Upper lobe of left lung (tissue), 6 donors: ENCODE results near the gene DCDC2C. TPM values are rescaled to one million over a fixed set of nuclear protein-coding genes. Genes with fewer than 3 reads are reported as not detected.

Source experiments
- ATAC-seq, 2 donors: fragments of 200-7000 bp; cut with Tn5 transposase; one replicate each; pipeline ENCODE4 v1.9.1; 2022; ENCODE audit warnings: mild to moderate bottlenecking in 2 of 2, moderate library complexity in 2 of 2; ENCODE audit not compliant: low FRiP score in 2 of 2
- DNase-seq, 2 donors: peaks; one replicate each; pipeline ENCODE4 v3.0.0-alpha.2; 2019 to 2020
- H3K27ac ChIP-seq, 4 donors: fragments of 200-600 bp; sonication (generic); one replicate each; pipeline ENCODE4 v1.5.1; 2016 to 2019
- H3K27me3 ChIP-seq, 4 donors: fragments of 200-600 bp; sonication (generic); one replicate each; pipeline ENCODE4 v1.5.1; 2017 to 2019
- H3K36me3 ChIP-seq, 4 donors: fragments of 200-600 bp; sonication (generic); one replicate each; pipeline ENCODE4 v1.5.1; 2016 to 2019
- H3K4me1 ChIP-seq, 4 donors: fragments of 200-600 bp; sonication (generic); one replicate each; pipeline ENCODE4 v1.5.1; 2018 to 2019
- H3K4me3 ChIP-seq, 4 donors: fragments of 200-600 bp; sonication (generic); one replicate each; pipeline ENCODE4 v1.5.1; 2017 to 2019; ENCODE audit warnings: mild to moderate bottlenecking in 2 of 4, moderate library complexity in 1 of 4
- H3K9me3 ChIP-seq, 4 donors: fragments of 200-600 bp; sonication (generic); one replicate each; pipeline ENCODE4 v1.5.1; 2018 to 2019
- EP300 ChIP-seq, 4 donors: sonication (generic); formaldehyde crosslinking; IDR thresholded peaks; one replicate each; pipeline ENCODE4 v1.5.1; 2017; ENCODE audit warnings: antibody characterized with exemption in 4 of 4, control low read depth in 2 of 4
- POLR2A ChIP-seq, 4 donors: fragments of 450-650 bp; IDR thresholded peaks; one replicate each; pipeline ENCODE4 v1.5.1; 2016 to 2017; ENCODE audit warnings: antibody characterized with exemption in 4 of 4, mild to moderate bottlenecking in 2 of 4
- POLR2AphosphoS5 ChIP-seq, 2 donors: sonication (generic); formaldehyde crosslinking; IDR thresholded peaks; one replicate each; pipeline ENCODE4 v1.5.1; 2017; ENCODE audit warnings: antibody characterized with exemption in 2 of 2
- WGBS, 2 donors: methylation state at CpG; one replicate each; pipeline ENCODE4 v1.1.5; 2017 to 2018; 5-methylcytosine and 5-hydroxymethylcytosine counted together
- total RNA-seq, 6 donors: library from RNA; depleted of rRNA in 4 of 6; stranded (reverse); fragments of >200 nt in 4 of 6; gene quantifications; one replicate each; pipeline versions ENCODE4 v1.1.0 to v1.2.1, GENCODE V29; 2016 to 2021
- TF ChIP-seq, protein P1 (sequence below), 6 experiments: fragments of 450-650 bp in 4 of 6; fragments of 200-600 bp in 2 of 6; sonication (generic) in 2 of 6; IDR thresholded peaks; one replicate each; pipeline ENCODE4 v1.5.1; 2016 to 2019; ENCODE audit warnings: antibody characterized with exemption in 6 of 6
- donor health status: DM: no; HTN: no; CAD: no; lungs with moderate emphysema.
- donor health status: DM: no; HTN: yes; CAD: no; lungs with severe emphysema.

Gene DCDC2C
- total RNA-seq, 6 donors from 2014 or later: not detected

DNA sequence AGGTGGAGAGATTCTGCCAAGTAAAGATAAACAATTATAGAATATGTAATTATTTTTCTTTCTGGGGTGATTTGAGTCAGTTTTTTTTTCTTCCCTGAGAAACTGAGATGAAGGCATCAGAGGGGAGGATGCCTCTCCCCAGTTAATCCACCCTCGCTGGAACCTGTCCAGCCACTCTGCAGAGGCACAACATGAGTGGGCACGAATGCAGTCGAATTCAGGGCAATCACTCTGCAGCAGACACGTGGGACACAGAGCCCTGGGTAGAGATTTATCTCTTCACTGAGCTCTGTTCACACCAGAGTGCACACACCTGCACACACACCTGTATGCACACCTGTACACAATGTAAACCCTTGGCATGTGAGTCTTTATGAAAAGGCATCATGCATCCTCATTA is 154.2 kb downstream of the DCDC2C start:
- TF ChIP-seq POLR2A (IDR thresholded peaks at IDR 0.05) (no peak), EP300 (IDR thresholded peaks at IDR 0.05) (no peak), POLR2AphosphoS5 (IDR thresholded peaks at IDR 0.05) (no peak)
- TF ChIP-seq, protein P1, sequence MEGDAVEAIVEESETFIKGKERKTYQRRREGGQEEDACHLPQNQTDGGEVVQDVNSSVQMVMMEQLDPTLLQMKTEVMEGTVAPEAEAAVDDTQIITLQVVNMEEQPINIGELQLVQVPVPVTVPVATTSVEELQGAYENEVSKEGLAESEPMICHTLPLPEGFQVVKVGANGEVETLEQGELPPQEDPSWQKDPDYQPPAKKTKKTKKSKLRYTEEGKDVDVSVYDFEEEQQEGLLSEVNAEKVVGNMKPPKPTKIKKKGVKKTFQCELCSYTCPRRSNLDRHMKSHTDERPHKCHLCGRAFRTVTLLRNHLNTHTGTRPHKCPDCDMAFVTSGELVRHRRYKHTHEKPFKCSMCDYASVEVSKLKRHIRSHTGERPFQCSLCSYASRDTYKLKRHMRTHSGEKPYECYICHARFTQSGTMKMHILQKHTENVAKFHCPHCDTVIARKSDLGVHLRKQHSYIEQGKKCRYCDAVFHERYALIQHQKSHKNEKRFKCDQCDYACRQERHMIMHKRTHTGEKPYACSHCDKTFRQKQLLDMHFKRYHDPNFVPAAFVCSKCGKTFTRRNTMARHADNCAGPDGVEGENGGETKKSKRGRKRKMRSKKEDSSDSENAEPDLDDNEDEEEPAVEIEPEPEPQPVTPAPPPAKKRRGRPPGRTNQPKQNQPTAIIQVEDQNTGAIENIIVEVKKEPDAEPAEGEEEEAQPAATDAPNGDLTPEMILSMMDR (IDR thresholded peaks at IDR 0.05): no peak
- Histone ChIP-seq H3K9me3 (peaks cover 0 to 10% (median 0%) of the 10 kb centered on the region in 4 donors), H3K27me3 (no peaks in the 10 kb centered on the region), H3K4me3 (no peak overlapping the region), H3K27ac (no peak overlapping the region), H3K4me1 (no peaks in the 10 kb centered on the region), H3K36me3 (no peaks in the 10 kb centered on the region)
- no peak for DNase-seq
- 35 to 48% methylated on average over 4 of the region's 4 CpGs for WGBS, 2 donors
- no peak for ATAC-seq

DNA sequence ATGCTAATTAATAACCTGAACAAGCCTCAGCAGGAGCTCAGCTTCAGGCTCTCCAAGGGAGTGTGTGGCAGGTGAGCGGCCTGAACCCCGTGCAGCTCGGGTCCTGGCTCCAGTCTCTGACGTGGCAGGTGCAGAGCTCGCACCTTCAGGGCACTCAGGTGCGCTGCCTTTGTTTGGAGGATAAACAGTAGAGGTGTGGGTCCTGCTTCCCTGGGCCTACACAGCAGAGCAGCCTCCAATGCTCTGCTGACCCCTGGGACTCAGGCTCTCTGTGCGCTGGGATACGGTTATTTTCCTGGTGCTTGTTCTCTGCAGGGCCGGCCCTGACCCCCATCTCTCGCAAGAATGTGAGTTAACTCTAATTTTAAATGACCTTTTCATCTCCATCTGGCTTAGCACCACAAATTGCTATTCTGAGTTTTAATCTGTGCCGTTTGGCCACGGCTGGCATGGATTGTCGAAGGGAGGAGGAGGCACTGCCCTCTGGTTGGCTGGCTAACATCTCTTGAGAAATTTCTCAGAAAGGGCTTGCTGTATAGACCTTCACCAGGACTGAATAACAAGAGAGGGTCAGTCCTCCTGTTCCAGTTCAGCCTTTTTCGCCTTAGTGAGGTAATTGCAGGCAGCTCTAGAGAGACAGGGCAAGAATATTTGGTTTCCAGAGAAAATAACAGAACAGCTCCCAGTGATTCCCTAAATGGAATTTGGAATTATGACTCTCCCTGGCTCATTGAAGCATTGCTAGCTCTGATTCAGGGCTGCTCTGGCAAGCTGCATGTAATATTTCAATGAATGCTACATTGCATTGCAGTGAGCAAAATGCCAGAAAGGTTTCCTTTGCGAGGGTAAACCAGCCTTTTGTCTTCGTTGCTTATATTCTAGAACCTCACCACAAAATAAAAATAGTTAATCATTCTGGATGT is 161.8 kb downstream of the DCDC2C start:
- Histone ChIP-seq H3K4me3 (no peak overlapping the region), H3K27me3 (no peaks in the 10 kb centered on the region), H3K36me3 (no peaks in the 10 kb centered on the region), H3K27ac (no peak overlapping the region), H3K4me1 (no peaks in the 10 kb centered on the region), H3K9me3 (no peaks in the 10 kb centered on the region)
- WGBS, 2 donors: 75 to 84% methylated on average over 10 to 16 of the region's 16 CpGs
- ATAC-seq (no peak), DNase-seq (no peak)
- TF ChIP-seq, protein P1 (IDR thresholded peaks at IDR 0.05): no peak
- TF ChIP-seq POLR2AphosphoS5 (IDR thresholded peaks at IDR 0.05) (no peak), POLR2A (IDR thresholded peaks at IDR 0.05) (no peak), EP300 (IDR thresholded peaks at IDR 0.05) (no peak)

DNA sequence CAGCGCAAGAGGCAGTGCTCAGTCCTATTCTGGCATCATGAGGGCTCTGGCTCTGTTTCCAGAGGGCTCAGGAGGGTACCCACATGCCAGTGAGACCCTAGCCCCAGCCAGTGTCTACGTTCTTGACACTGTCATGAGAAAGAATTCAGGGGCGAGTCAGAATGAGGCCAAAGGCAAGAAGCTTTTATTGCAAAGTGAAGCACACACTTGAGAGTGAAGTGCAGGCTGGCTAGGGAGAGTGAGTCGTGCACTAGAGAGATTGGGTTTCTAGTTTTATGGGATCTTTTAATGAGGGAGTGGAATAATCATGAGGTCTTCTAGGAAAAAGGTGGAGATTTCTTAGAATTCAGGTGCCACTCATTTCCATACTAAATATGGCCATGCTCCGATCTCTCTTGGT is 164.1 kb downstream of the DCDC2C start:
- H3K4me1 ChIP-seq: no peaks in the 10 kb centered on the region
- no peaks in the 10 kb centered on the region for H3K36me3 ChIP-seq
- DNase-seq (no peak), ATAC-seq (no peak)
- 65 to 73% methylated on average over 5 of the region's 5 CpGs for WGBS, 2 donors
- no peaks in the 10 kb centered on the region for H3K9me3 ChIP-seq
- no peak overlapping the region for H3K4me3 ChIP-seq
- no peak overlapping the region for H3K27ac ChIP-seq
- no peaks in the 10 kb centered on the region for H3K27me3 ChIP-seq
- TF ChIP-seq POLR2AphosphoS5 (IDR thresholded peaks at IDR 0.05): no peak
- no peak for TF ChIP-seq EP300 (IDR thresholded peaks at IDR 0.05)
- TF ChIP-seq POLR2A (IDR thresholded peaks at IDR 0.05): no peak
- TF ChIP-seq, protein P1 (IDR thresholded peaks at IDR 0.05): no peak

- Histone ChIP-seq H3K4me1 (no peaks in the 10 kb centered on the region), H3K9me3 (no peaks in the 10 kb centered on the region), H3K27me3 (no peaks in the 10 kb centered on the region), H3K36me3 (no peaks in the 10 kb centered on the region), H3K4me3 (no peak overlapping the region), H3K27ac (no peak overlapping the region)
- peak in 1 of 2 donors; percentile 34 for ATAC-seq
- 65 to 70% methylated on average over 13 of the region's 14 CpGs for WGBS, 2 donors
- no peak for TF ChIP-seq POLR2A (IDR thresholded peaks at IDR 0.05)
- no peak for TF ChIP-seq EP300 (IDR thresholded peaks at IDR 0.05)
- no peak for TF ChIP-seq POLR2AphosphoS5 (IDR thresholded peaks at IDR 0.05)
- TF ChIP-seq, protein P1 (IDR thresholded peaks at IDR 0.05): no peak
- no peak for DNase-seq
Measured at GRCh38 chr2:3868012-3868805, 164.8 kb downstream of the DCDC2C start.
